Prostate gland (tissue), 2 donors: ENCODE results near the gene NAT10. TPM values are rescaled to one million over a fixed set of nuclear protein-coding genes. Genes with fewer than 3 reads are reported as not detected.

ENCODE experiments used
- DNase-seq: peaks from one replicate; pipeline ENCODE4 v3.0.0-alpha.2; 2019; ENCODE audit warnings: low spot score
- H3K27ac ChIP-seq, 2 donors: fragments of 200-600 bp; sonication (generic); 2 replicates each; pipeline ENCODE4 v1.5.1; 2017 to 2019
- H3K27me3 ChIP-seq: fragments of 200-600 bp; sonication (generic); replicated peaks from 2 replicates; pipeline ENCODE4 v1.5.1; 2019; ENCODE audit not compliant: insufficient read depth
- H3K36me3 ChIP-seq, 2 donors: fragments of 200-600 bp; sonication (generic); 1 replicate in 1 of 2; 2 replicates in 1 of 2; pipeline versions ENCODE4 v1.5.1 to v1.8.1; 2017 to 2019
- H3K4me1 ChIP-seq: fragments of 200-600 bp; sonication (generic); replicated peaks from 2 replicates; pipeline ENCODE4 v1.5.1; 2019
- H3K4me3 ChIP-seq, 2 donors: fragments of 200-600 bp; sonication (generic); 2 replicates each; pipeline ENCODE4 v1.5.1; 2017 to 2019
- H3K9me3 ChIP-seq: fragments of 200-600 bp; sonication (generic); 2 replicates; pipeline ENCODE4 v1.5.1; 2017
- POLR2A ChIP-seq: fragments of 450-650 bp; IDR thresholded peaks from one replicate; pipeline ENCODE4 v1.6.1; 2016; ENCODE audit warnings: antibody characterized with exemption, mild to moderate bottlenecking
- POLR2AphosphoS5 ChIP-seq: sonication (generic); formaldehyde crosslinking; IDR thresholded peaks from one replicate; pipeline ENCODE4 v1.6.1; 2017; ENCODE audit warnings: antibody characterized with exemption
- WGBS: methylation state at CpG from one replicate; pipeline ENCODE4 v1.1.5; 2018; 5-methylcytosine and 5-hydroxymethylcytosine counted together
- intact Hi-C: fragments of 100-400 bp; cut with DNase I; formaldehyde crosslinking; loops from one replicate; pipeline ENCODE4 v1.14.2; 2022
- total RNA-seq, 2 donors: library from RNA; depleted of rRNA; stranded (reverse); fragments of >200 nt; gene quantifications; one replicate each; pipeline ENCODE4 v1.1.0, GENCODE V29; 2016
- TF ChIP-seq, protein P1 (sequence below), 4 experiments: fragments of 200-600 bp in 2 of 4; fragments of 450-650 bp in 2 of 4; sonication (generic) in 2 of 4; IDR thresholded peaks; 1 replicate in 3 of 4; 2 replicates in 1 of 4; pipeline ENCODE4 v1.5.1; 2016 to 2019; ENCODE audit warnings: antibody characterized with exemption in 4 of 4, mild to moderate bottlenecking in 2 of 4, moderate library complexity in 2 of 4

The NAT10 gene
- total RNA-seq, 2 donors from 2014 or later: 21.9 to 34.7 TPM

GRCh38 chr11:34120651-34121050 lies 15.2 kb downstream of the NAT10 start:
- WGBS: 92% methylated on average over 4 of the region's 4 CpGs

DNA sequence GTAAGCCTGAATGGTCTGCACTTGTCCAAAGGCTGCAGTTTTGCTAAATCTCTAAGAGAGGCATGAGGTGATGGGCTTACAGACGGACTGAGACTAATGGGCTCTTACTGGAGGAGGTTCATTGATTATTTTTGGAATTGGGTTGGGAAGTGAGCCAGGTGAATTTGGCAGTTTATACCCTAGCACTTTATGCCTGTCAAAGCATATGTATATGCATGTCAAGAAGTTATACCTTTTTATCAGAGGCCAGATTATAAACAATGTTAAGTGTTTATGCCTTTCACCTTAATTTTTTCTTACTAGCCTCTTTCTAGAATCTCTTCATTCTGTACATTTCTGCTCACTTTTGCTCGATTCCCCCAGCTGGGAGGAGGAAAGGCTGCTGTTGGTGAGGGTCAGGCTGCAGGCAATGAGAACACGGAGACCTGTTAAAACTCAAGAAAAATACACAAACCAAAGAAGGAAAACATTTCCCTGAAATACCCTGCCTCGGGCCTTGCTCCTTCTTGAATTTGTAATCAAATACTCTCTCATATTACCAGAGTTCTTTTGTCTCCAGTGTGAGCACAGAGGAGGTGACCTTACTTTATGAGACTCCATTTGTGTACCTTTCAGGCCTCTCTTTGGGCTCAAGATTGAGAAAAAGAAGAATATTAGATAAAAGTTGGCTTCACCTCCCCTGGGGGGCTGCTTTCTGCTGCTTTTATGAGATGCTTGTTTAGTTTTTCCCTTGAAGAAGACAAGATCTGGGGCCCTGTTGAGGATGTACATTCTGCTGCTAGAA lies 19.6 kb downstream of the NAT10 start:
- no peaks in the 10 kb centered on the region for H3K9me3 ChIP-seq

More at GRCh38 chr11:34120651-34121050, 15.2 kb downstream of the NAT10 start:
- intact Hi-C loops: no loop called here
- Histone ChIP-seq H3K27ac (no peak overlapping the region), H3K4me1 (no peaks in the 10 kb centered on the region), H3K36me3 (peaks cover 6 to 16% of the 10 kb centered on the region in 2 donors), H3K27me3 (no peaks in the 10 kb centered on the region), H3K4me3 (no peak overlapping the region), H3K9me3 (no peaks in the 10 kb centered on the region)
- TF ChIP-seq POLR2A (no peak), POLR2AphosphoS5 (no peak)
- TF ChIP-seq, protein P1, sequence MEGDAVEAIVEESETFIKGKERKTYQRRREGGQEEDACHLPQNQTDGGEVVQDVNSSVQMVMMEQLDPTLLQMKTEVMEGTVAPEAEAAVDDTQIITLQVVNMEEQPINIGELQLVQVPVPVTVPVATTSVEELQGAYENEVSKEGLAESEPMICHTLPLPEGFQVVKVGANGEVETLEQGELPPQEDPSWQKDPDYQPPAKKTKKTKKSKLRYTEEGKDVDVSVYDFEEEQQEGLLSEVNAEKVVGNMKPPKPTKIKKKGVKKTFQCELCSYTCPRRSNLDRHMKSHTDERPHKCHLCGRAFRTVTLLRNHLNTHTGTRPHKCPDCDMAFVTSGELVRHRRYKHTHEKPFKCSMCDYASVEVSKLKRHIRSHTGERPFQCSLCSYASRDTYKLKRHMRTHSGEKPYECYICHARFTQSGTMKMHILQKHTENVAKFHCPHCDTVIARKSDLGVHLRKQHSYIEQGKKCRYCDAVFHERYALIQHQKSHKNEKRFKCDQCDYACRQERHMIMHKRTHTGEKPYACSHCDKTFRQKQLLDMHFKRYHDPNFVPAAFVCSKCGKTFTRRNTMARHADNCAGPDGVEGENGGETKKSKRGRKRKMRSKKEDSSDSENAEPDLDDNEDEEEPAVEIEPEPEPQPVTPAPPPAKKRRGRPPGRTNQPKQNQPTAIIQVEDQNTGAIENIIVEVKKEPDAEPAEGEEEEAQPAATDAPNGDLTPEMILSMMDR (IDR thresholded peaks at IDR 0.05): no peak
- no peak for DNase-seq

DNA sequence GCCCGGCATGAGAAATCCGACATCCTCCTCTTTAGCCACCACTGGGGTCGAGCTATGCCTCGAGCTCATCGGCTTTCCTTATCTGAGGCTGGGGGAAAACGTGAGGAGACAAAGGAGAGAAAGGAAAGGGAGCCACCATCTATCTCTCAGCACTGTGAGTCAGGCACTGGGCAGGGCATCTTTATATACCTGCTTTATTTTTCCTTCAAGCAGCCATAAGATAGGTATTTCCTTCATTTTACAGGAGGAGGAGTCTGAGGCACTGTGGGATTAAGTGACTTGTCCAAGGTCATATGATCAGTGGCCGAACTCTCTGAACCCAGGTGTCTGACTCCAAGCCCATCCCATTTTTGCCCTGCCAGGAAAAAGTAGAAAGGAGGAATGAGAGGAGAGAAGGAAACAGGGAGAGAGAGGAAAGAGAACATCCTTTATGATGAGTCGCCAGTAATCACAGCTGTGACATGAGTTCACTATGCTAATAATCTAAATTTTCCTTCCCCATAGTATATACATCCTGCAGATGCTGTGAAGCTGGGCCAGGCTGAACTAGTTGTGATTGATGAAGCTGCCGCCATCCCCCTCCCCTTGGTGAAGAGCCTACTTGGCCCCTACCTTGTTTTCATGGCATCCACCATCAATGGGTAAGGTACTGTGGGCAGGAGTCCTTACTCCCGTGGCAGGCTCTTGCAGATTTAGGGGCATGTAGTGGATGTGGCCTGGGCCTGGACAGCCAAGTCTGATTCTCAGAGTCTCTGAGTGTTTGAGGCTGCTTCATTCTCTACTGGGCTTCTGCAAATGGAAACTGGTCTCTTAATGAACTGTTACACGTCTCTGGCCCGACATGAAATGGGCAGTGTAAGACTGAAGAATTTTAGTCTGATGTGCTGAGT lies 21.8 kb downstream of the NAT10 start:
- no peaks in the 10 kb centered on the region for H3K27me3 ChIP-seq
- H3K27ac ChIP-seq: no peak overlapping the region
- TF ChIP-seq, protein P1 (IDR thresholded peaks at IDR 0.05): no peak
- TF ChIP-seq POLR2A (no peak), POLR2AphosphoS5 (no peak)
- H3K4me1 ChIP-seq: no peaks in the 10 kb centered on the region
- no peak for DNase-seq
- H3K4me3 ChIP-seq: no peak overlapping the region
- H3K9me3 ChIP-seq: no peaks in the 10 kb centered on the region
- WGBS: 83% methylated on average over 12 of the region's 12 CpGs
- intact Hi-C loops: no loop called here
- peaks cover 0 to 4% of the 10 kb centered on the region in 2 donors for H3K36me3 ChIP-seq

More for the DNA sequence above, 19.6 kb downstream of the NAT10 start:
- no peak for DNase-seq
- H3K27ac ChIP-seq: peak overlapping the region in 1 of 2 donors; percentile 30
- intact Hi-C loops: no loop called here
- TF ChIP-seq POLR2A (no peak), POLR2AphosphoS5 (no peak)
- TF ChIP-seq, protein P1 (IDR thresholded peaks at IDR 0.05): no peak
- H3K36me3 ChIP-seq: peaks cover 0 to 4% of the 10 kb centered on the region in 2 donors
- H3K27me3 ChIP-seq: no peaks in the 10 kb centered on the region
- H3K4me3 ChIP-seq: no peak overlapping the region
- 25% methylated on average over 4 of the region's 4 CpGs for WGBS
- no peaks in the 10 kb centered on the region for H3K4me1 ChIP-seq

- intact Hi-C loops: no loop called here
- Histone ChIP-seq H3K27me3 (no peaks in the 10 kb centered on the region), H3K9me3 (no peaks in the 10 kb centered on the region), H3K36me3 (peaks cover 0 to 10% of the 10 kb centered on the region in 2 donors), H3K4me3 (no peak overlapping the region), H3K4me1 (no peaks in the 10 kb centered on the region), H3K27ac (no peak overlapping the region)
- DNase-seq: no peak
- WGBS: 96% methylated on average over 3 of the region's 3 CpGs
- TF ChIP-seq POLR2A (no peak), POLR2AphosphoS5 (no peak)
- TF ChIP-seq, protein P1 (IDR thresholded peaks at IDR 0.05): no peak
Measured at GRCh38 chr11:34128824-34129223, 23.4 kb downstream of the NAT10 start.
